HEK293 (cell line): ENCODE measurements around the gene KRT82.

ENCODE experiments used
- ATF2 ChIP-seq: fragments of 450-650 bp; formaldehyde crosslinking; IDR thresholded peaks from 2 replicates; pipeline ENCODE4 v1.5.1; 2016; ENCODE audit warnings: missing biosample characterization, missing genetic modification characterization, low read depth
- CTCF ChIP-seq: fragments of 450-650 bp; formaldehyde crosslinking; IDR thresholded peaks from 2 replicates; pipeline ENCODE4 v1.5.1; 2016; ENCODE audit warnings: missing biosample characterization, missing genetic modification characterization
- KLF9 ChIP-seq: fragments of 450-650 bp; formaldehyde crosslinking; IDR thresholded peaks from 2 replicates; pipeline ENCODE4 v1.5.1; 2016; ENCODE audit warnings: missing biosample characterization, missing genetic modification characterization, low read depth
- ZBTB10 ChIP-seq: fragments of 450-650 bp; formaldehyde crosslinking; IDR thresholded peaks from 2 replicates; pipeline ENCODE4 v1.5.1; 2016; ENCODE audit warnings: missing biosample characterization, missing genetic modification characterization
- ZNF645 ChIP-seq: fragments of 450-650 bp; formaldehyde crosslinking; IDR thresholded peaks from 2 replicates; pipeline ENCODE4; 2016; ENCODE audit warnings: missing biosample characterization, missing genetic modification characterization
- ZNF660 ChIP-seq: fragments of 450-650 bp; IDR thresholded peaks from 2 replicates; pipeline ENCODE4 v1.5.1; 2018; ENCODE audit warnings: missing biosample characterization, mild to moderate bottlenecking, missing genetic modification characterization
- ZSCAN30 ChIP-seq: fragments of 450-650 bp; IDR thresholded peaks from 2 replicates; pipeline ENCODE4 v1.5.1; 2018; ENCODE audit warnings: missing biosample characterization, mild to moderate bottlenecking, missing genetic modification characterization, moderate library complexity

- TF ChIP-seq ZNF660 (no peak), ZNF645 (tag by site-specific recombination) (no peak), ZSCAN30 (tag by site-specific recombination) (no peak), CTCF (no peak), ATF2 (no peak), KLF9 (no peak), ZBTB10 (tag by site-specific recombination) (no peak)
Observed at GRCh38 chr12:52411815-52412214, 5.7 kb upstream of the KRT82 start.
